HepG2 (cell line): ENCODE measurements around the gene CLEC20A. TPM values are rescaled to one million over a fixed set of nuclear protein-coding genes. Genes with fewer than 3 reads are reported as not detected.

ENCODE experiments used
- CHCHD3 ChIP-seq: sonication (generic); formaldehyde crosslinking; IDR thresholded peaks from 2 replicates; pipeline ENCODE4 v1.8.0; 2022; ENCODE audit warnings: mild to moderate bottlenecking, missing genetic modification reagents, moderate library complexity
- DBP ChIP-seq: sonication (generic); formaldehyde crosslinking; IDR thresholded peaks from 2 replicates; pipeline ENCODE4 v1.4.0; 2020; ENCODE audit warnings: missing genetic modification reagents; ENCODE audit errors: not compliant biosample characterization
- HMGA1 ChIP-seq: sonication (generic); formaldehyde crosslinking; conservative IDR thresholded peaks from 2 replicates; pipeline ENCODE4 v1.4.0; 2020; ENCODE audit warnings: missing genetic modification reagents
- HNF4G ChIP-seq, 2 experiments: sonication (generic) in 1 of 2; formaldehyde crosslinking in 1 of 2; IDR thresholded peaks; 2 replicates each; pipeline versions ENCODE4 v1.4.0 to v1.6.1; 2011 to 2020; ENCODE audit warnings: borderline replicate concordance in 2 of 2, low read depth in 2 of 2, mild to moderate bottlenecking in 2 of 2, low read length in 1 of 2, missing genetic modification reagents in 1 of 2, moderate library complexity in 1 of 2
- NFYB ChIP-seq: sonication (generic); formaldehyde crosslinking; IDR thresholded peaks from 2 replicates; pipeline ENCODE4 v1.4.0; 2020; ENCODE audit warnings: missing genetic modification reagents
- PHF20 ChIP-seq: sonication (generic); formaldehyde crosslinking; IDR thresholded peaks from 2 replicates; pipeline ENCODE4 v1.5.0; 2020; ENCODE audit warnings: mild to moderate bottlenecking, missing genetic modification reagents
- SMARCE1 ChIP-seq: fragments of 450-650 bp; IDR thresholded peaks from 2 replicates; pipeline ENCODE4 v1.6.1; 2017; ENCODE audit warnings: borderline replicate concordance
- SP2 ChIP-seq: sonication (generic); formaldehyde crosslinking; IDR thresholded peaks from 2 replicates; pipeline ENCODE4 v1.5.1; 2020; ENCODE audit warnings: mild to moderate bottlenecking, missing genetic modification reagents
- TOE1 ChIP-seq: sonication (generic); formaldehyde crosslinking; IDR thresholded peaks from 2 replicates; pipeline ENCODE4 v1.4.0; 2020; ENCODE audit warnings: mild to moderate bottlenecking, missing genetic modification reagents
- TRIM24 ChIP-seq: sonication (generic); formaldehyde crosslinking; IDR thresholded peaks from 2 replicates; pipeline ENCODE4 v1.8.0; 2022; ENCODE audit warnings: mild to moderate bottlenecking, missing genetic modification reagents
- ZNF407 ChIP-seq: sonication (generic); formaldehyde crosslinking; IDR thresholded peaks from one replicate; pipeline ENCODE4 v1.5.1; 2020; ENCODE audit warnings: mild to moderate bottlenecking, missing genetic modification reagents; ENCODE audit errors: not compliant biosample characterization
- ZNF563 ChIP-seq: sonication (generic); formaldehyde crosslinking; IDR thresholded peaks from 2 replicates; pipeline ENCODE4 v1.8.0; 2022; ENCODE audit warnings: mild to moderate bottlenecking, moderate library complexity, missing genetic modification reagents
- ZNF687 ChIP-seq: sonication (generic); formaldehyde crosslinking; IDR thresholded peaks from 2 replicates; pipeline ENCODE4 v1.5.1; 2020; ENCODE audit warnings: mild to moderate bottlenecking, missing genetic modification reagents, moderate library complexity
- ZNF775 ChIP-seq: sonication (generic); formaldehyde crosslinking; IDR thresholded peaks from 2 replicates; pipeline ENCODE4 v1.4.0; 2020; ENCODE audit warnings: missing genetic modification reagents, mild to moderate bottlenecking, moderate library complexity, borderline replicate concordance
- ZSCAN20 ChIP-seq: sonication (generic); formaldehyde crosslinking; IDR thresholded peaks from 2 replicates; pipeline ENCODE4 v1.4.0; 2020; ENCODE audit warnings: missing genetic modification reagents, mild to moderate bottlenecking, borderline replicate concordance
- polyA plus RNA-seq, 8 experiments: library from polyadenylated mRNA; depleted of rRNA in 3 of 8; stranded (reverse) in 7 of 8; unstranded in 1 of 8; fragments of >200 nt; fragmentation: Illumina TruSeq in 4 of 8; extraction: Trizol in 4 of 8; gene quantifications; 2 replicates each; pipeline versions ENCODE4 v1.2.1 to v1.2.3, GENCODE V29; 2011 to 2016; ENCODE audit warnings: low read depth in 4 of 8, missing spikeins in 1 of 8, mixed read lengths in 1 of 8; ENCODE audit not compliant: insufficient read depth in 1 of 8
- total RNA-seq, 5 experiments: library from RNA; depleted of rRNA; stranded (reverse); fragments of >200 nt; fragmentation: Illumina TruSeq; extraction: Trizol; gene quantifications; 2 replicates each; pipeline ENCODE4 v1.2.3, GENCODE V29; 2016; ENCODE audit warnings: low read depth in 1 of 5

Gene CLEC20A
- total and polyA plus RNA-seq, 2 of the 13 experiments (the other 11 are each of a cell fraction or from before 2014, with no cell fraction given), result not detected

- TF ChIP-seq ZSCAN20 (no peak; the same call in 1 of the 2 replicates), SP2 (CRISPR knock-in tag) (0 out of 2 replicates have a peak, but pooled peaks have one; percentile 23), NFYB (CRISPR knock-in tag) (no peak), TRIM24 (no peak), ZNF563 (CRISPR knock-in tag) (no peak; the same call in 1 of the 2 replicates), PHF20 (CRISPR knock-in tag) (no peak), HMGA1 (CRISPR knock-in tag) (no peak), CHCHD3 (CRISPR knock-in tag) (peak; percentile 79; the same call in 1 of the 2 replicates), ZNF407 (CRISPR knock-in tag) (no peak), ZNF775 (CRISPR knock-in tag) (no peak), TOE1 (CRISPR knock-in tag) (no peak), ZNF687 (CRISPR knock-in tag) (peak; percentile 60), DBP (no peak), HNF4G (IDR thresholded peaks at IDR 0.05; ENCODE audit: borderline replicate concordance, low read depth, low read length) (no peak), HNF4G (CRISPR knock-in tag; IDR thresholded peaks at IDR 0.05; ENCODE audit: borderline replicate concordance, low read depth) (no peak), SMARCE1 (no peak)
Observed at GRCh38 chr1:178542554-178543289, 46.0 kb upstream of the CLEC20A start (continued).
